Measurements from ENCODE around the gene MRPL2.

DNA sequence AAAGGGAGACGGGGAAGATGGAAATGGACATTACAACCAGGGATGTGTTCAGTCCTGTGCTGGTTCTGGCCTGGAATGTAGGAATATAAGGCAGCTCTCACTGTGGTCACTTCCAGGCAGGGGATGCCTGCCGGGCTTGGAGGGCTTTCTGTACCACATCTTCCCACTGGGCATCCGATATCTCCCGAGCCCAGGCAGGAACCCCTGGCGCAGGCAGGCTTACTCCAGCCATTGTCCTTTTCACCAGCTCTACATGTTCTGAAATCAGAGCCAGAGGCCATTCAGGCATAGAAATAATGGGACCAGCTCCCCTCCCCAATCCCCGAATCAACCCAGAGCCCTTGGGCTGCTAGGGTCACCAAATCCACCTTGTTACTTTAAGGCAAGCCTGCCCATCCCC lies 46.9 kb downstream of the MRPL2 start:
- TF ChIP-seq TAF1 (conservative IDR thresholded peaks at IDR 0.05), result no peak
- no peak for TF ChIP-seq YY1 (IDR thresholded peaks at IDR 0.05)
- TF ChIP-seq, protein P1, sequence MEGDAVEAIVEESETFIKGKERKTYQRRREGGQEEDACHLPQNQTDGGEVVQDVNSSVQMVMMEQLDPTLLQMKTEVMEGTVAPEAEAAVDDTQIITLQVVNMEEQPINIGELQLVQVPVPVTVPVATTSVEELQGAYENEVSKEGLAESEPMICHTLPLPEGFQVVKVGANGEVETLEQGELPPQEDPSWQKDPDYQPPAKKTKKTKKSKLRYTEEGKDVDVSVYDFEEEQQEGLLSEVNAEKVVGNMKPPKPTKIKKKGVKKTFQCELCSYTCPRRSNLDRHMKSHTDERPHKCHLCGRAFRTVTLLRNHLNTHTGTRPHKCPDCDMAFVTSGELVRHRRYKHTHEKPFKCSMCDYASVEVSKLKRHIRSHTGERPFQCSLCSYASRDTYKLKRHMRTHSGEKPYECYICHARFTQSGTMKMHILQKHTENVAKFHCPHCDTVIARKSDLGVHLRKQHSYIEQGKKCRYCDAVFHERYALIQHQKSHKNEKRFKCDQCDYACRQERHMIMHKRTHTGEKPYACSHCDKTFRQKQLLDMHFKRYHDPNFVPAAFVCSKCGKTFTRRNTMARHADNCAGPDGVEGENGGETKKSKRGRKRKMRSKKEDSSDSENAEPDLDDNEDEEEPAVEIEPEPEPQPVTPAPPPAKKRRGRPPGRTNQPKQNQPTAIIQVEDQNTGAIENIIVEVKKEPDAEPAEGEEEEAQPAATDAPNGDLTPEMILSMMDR (IDR thresholded peaks at IDR 0.05; ENCODE audit: low read depth, low read length, missing input control), result no peak
- TF ChIP-seq, protein P2, sequence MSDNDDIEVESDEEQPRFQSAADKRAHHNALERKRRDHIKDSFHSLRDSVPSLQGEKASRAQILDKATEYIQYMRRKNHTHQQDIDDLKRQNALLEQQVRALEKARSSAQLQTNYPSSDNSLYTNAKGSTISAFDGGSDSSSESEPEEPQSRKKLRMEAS (IDR thresholded peaks at IDR 0.05), result no peak

Measured in liver (tissue), 3 donors.